Hematopoietic multipotent progenitor cell treated with erythropoietin and hydrocortisone succinate and interleukin-3 and kit ligand, for 4 days (in vitro differentiated cells): ENCODE results near the gene NDUFS6.
A peak's percentile ranks its signal among the peaks of the same experiment; 100 is the strongest.
"Not testable (repeated sequence)": the region's sequence is repeated elsewhere in the genome, so short reads cannot be mapped to it uniquely, and the experiment has no call there.

Experiments used
- DNase-seq: peaks from one replicate; pipeline ENCODE4 v3.0.0-alpha.2; 2015

The NDUFS6 gene

GRCh38 chr5:1784197-1785050, 16.8 kb upstream of the NDUFS6 start:
- no peak for DNase-seq

GRCh38 chr5:1785062-1785461, 16.1 kb upstream of the NDUFS6 start:
- DNase-seq = no peak

GRCh38 chr5:1785984-1786383, 15.2 kb upstream of the NDUFS6 start:
- DNase-seq = no peak

GRCh38 chr5:1786621-1787471, 14.4 kb upstream of the NDUFS6 start:
- DNase-seq = no peak

GRCh38 chr5:1787472-1788047, 13.6 kb upstream of the NDUFS6 start:
- no peak for DNase-seq

GRCh38 chr5:1788200-1788599, 13.0 kb upstream of the NDUFS6 start:
- DNase-seq = no peak

- no peak for DNase-seq
These were observed 12.4 kb upstream of the NDUFS6 start for GRCh38 chr5:1788828-1789227.

GRCh38 chr5:1789438-1789833, 11.8 kb upstream of the NDUFS6 start:
- DNase-seq = peak; percentile 40

GRCh38 chr5:1789834-1790471, 11.3 kb upstream of the NDUFS6 start:
- DNase-seq = peak; percentile 22

GRCh38 chr5:1791176-1791575, 10.0 kb upstream of the NDUFS6 start:
- DNase-seq = no peak

GRCh38 chr5:1792842-1793266, 8.4 kb upstream of the NDUFS6 start:
- peak; percentile 74 for DNase-seq

- no peak for DNase-seq
These were observed 7.9 kb upstream of the NDUFS6 start for GRCh38 chr5:1793301-1793740.

GRCh38 chr5:1793966-1794900, 7.0 kb upstream of the NDUFS6 start:
- no peak for DNase-seq

- no peak for DNase-seq
These were observed 6.3 kb upstream of the NDUFS6 start for GRCh38 chr5:1794901-1795290.

- DNase-seq = no peak
These were observed 5.7 kb upstream of the NDUFS6 start for GRCh38 chr5:1795506-1795905.

GRCh38 chr5:1795931-1796330, 5.3 kb upstream of the NDUFS6 start:
- no peak for DNase-seq

- DNase-seq = no peak
These were observed 4.7 kb upstream of the NDUFS6 start for GRCh38 chr5:1796371-1797102.

- DNase-seq = no peak
These were observed 4.0 kb upstream of the NDUFS6 start for GRCh38 chr5:1797103-1797800.

GRCh38 chr5:1797855-1798254, 3.4 kb upstream of the NDUFS6 start:
- no peak for DNase-seq

GRCh38 chr5:1798589-1798988, 2.6 kb upstream of the NDUFS6 start:
- DNase-seq = not testable (repeated sequence)
